ENCODE results near the gene PTMA.

GRCh38 chr2:231720292-231720986 is 12.1 kb downstream of the PTMA start:
- TF ChIP-seq TEAD4 (IDR thresholded peaks at IDR 0.05) (no peak), CEBPB (IDR thresholded peaks at IDR 0.05) (no peak), RAD21 (IDR thresholded peaks at IDR 0.05; ENCODE audit: low read depth) (no peak), TAF1 (IDR thresholded peaks at IDR 0.05; ENCODE audit: low read depth) (no peak), EP300 (IDR thresholded peaks at IDR 0.05; ENCODE audit: borderline replicate concordance) (no peak), YY1 (IDR thresholded peaks at IDR 0.05; ENCODE audit: low read depth) (no peak), FOXM1 (IDR thresholded peaks at IDR 0.05; ENCODE audit: borderline replicate concordance, low read depth) (no peak), EGR1 (IDR thresholded peaks at IDR 0.05) (no peak), CREB1 (IDR thresholded peaks at IDR 0.05; ENCODE audit: low read depth) (no peak), ZBTB7A (IDR thresholded peaks at IDR 0.05; ENCODE audit: low read depth) (no peak)
- TF ChIP-seq, protein P1, sequence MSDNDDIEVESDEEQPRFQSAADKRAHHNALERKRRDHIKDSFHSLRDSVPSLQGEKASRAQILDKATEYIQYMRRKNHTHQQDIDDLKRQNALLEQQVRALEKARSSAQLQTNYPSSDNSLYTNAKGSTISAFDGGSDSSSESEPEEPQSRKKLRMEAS (IDR thresholded peaks at IDR 0.05): no peak
- TF ChIP-seq, protein P2, sequence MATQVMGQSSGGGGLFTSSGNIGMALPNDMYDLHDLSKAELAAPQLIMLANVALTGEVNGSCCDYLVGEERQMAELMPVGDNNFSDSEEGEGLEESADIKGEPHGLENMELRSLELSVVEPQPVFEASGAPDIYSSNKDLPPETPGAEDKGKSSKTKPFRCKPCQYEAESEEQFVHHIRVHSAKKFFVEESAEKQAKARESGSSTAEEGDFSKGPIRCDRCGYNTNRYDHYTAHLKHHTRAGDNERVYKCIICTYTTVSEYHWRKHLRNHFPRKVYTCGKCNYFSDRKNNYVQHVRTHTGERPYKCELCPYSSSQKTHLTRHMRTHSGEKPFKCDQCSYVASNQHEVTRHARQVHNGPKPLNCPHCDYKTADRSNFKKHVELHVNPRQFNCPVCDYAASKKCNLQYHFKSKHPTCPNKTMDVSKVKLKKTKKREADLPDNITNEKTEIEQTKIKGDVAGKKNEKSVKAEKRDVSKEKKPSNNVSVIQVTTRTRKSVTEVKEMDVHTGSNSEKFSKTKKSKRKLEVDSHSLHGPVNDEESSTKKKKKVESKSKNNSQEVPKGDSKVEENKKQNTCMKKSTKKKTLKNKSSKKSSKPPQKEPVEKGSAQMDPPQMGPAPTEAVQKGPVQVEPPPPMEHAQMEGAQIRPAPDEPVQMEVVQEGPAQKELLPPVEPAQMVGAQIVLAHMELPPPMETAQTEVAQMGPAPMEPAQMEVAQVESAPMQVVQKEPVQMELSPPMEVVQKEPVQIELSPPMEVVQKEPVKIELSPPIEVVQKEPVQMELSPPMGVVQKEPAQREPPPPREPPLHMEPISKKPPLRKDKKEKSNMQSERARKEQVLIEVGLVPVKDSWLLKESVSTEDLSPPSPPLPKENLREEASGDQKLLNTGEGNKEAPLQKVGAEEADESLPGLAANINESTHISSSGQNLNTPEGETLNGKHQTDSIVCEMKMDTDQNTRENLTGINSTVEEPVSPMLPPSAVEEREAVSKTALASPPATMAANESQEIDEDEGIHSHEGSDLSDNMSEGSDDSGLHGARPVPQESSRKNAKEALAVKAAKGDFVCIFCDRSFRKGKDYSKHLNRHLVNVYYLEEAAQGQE (IDR thresholded peaks at IDR 0.05; ENCODE audit: low read depth): no peak

Measured in Ishikawa (cell line).